Activated CD4-positive, alpha-beta T cell treated with anti-CD3 and anti-CD28 coated beads, Interleukin-2, amount 50 U/mL, for 24 hours (primary cell): ENCODE results near the gene INTS14.
"Not testable (repeated sequence)": the region's sequence is repeated elsewhere in the genome, so short reads cannot be mapped to it uniquely, and the experiment has no call there.

Experiments used
- DNase-seq, 2 donors: peaks; one replicate each; pipeline ENCODE4 v3.0.0-alpha.2; 2020; ENCODE audit warnings: low read depth in 1 of 2, low spot score in 1 of 2

The INTS14 gene

DNA sequence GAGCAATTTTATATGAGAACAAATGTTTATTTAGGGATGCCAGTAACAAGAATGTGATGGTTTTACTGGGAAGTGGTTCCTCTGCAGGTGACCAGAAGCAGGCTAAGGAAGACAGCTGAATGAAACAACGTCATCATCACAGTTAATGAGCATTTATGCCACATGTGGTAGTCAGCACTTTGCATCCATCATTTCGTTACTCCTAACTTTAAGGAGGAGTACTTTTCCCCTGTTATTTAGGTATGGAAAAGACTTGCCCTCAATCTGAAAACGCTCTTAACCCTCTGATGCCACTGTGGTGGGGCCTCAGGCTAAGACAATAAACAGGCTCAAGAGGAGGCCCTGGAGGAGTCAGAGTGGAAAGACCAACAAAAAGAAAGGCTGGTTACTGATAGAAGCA lies 31.2 kb downstream of the INTS14 start:
- no peak for DNase-seq

DNA sequence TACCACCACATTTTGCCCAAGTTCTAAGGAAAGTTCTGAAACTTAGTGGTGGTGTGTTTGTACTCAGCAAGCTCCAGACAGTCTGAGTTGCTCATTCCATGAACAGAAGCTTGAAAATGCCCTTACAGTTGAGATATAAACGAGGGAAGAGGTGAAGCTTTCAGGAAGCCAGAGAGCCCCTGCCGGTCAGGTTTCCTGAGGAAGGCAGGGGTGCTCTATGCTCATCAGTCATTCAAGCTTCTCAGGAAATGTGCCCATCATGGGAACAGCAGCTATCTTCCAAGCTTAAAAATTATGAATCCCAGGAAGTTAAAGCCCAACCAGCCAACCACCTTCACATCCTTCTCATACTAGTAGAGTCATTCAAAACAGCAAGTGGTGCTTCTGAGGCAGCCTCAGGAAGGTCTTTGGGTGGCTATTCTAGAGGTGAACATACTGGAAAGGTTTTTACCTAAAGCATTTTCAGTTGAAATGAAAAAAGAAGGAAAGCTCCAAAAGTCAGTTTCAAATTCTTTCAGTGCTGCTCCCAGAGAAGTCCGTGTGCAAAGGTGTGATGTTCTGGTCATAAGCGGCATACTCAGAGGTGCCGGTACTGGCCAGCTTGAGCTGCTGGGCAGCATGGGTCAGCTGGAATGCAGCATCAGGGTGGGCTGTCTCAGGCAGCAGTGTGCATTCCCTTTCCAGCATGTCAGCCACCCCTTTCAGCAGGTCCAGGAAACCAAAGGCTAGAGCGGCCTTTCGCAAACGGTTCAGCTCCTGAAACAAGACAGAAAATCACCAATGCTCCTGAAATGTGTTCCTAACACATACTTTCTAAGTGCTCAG lies 31.8 kb downstream of the INTS14 start:
- no peak for DNase-seq

DNA sequence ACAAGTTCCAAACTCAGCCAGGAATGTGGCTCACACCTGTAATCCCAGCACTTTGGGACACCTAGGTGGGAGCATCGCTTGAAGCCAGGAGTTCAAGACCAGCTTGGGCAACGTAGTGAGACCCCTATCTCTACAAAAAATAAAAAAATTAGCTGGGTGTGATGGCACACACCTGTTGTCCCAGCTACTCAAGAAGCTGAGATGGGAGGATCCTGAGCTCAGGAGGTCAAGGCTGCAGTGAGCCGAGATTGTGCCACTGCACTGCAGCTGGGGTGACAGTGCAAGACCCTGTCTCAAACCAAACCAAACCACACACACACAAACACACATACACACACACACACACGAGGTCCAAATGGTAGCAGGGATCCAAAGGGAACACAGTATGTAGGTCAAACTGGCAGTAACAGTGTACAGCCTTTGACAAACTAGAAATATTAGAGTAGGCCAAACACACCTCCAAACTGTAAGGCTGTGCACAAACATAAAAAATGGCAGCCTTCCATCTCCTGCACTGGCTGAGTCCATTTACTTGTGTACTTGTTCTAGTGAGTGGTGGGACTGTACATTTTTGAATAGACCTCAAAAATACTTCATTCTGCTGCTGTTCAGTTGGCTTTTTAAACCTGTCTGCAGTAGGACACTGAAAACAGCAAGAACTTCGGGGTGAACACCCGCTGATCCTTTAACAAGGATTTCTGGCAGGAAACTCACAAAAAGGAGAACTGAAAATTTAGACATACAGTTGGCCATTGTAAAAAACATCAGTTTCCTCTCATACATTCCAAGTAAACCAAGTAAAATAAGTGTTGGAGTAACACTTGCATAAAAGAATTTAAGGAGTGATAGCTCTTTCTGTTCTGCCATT lies 33.6 kb downstream of the INTS14 start:
- DNase-seq: no peak

DNA sequence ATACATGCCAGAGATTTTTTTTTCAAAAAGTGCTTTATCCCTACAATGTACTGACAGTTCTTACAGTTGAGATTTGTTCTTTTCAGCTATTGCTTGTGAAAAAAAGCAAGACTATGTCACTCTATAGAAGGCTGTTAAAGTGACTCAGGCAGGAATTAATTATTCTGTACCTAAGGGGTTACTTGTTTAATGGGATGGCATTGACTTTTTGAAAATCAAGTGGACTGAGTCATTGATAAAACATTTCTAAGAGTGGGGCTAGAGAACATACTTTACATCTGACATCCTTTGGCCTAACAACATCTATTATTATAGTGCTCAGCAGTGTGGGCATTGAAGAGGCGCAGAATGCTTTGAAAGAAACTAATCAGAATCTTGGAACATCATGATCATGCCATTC lies 34.3 kb downstream of the INTS14 start:
- no peak for DNase-seq

DNA sequence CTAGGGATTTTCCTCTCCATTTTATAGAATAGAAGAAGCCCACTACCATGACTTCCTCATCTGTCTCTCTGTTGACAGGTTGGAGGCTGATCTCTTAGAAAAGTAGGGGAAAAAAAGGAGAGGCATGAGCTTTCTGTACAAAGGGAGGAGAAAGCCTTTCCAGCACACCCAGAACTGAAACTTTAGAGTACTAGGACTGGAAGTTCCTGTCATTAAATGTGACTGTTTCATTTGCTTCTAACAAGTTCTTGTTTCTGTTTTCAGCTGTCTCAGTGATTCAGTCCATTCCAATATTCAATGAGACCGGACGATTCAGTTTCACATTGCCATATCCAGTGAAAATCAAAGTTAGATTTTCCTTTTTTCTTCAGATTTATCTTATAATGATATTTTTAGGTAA lies 39.0 kb downstream of the INTS14 start:
- DNase-seq: no peak

DNA sequence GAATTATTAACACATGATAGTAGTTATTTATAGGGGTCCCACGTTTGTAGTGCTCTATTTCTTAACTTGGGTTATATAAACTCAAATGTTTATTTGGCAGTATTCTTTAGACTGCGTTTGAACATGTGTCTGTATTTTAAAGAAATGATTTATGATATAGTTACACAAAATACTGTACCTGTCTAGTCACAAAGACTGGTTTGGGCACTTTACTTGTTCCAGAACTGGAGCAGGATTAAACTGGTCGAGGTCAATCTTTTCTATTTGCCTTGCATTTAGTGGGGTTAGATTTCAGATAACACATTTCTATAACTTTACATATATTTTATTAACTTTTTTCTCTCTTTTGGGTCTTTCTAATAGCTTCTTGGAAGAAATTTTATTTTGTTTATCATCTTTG lies 41.2 kb downstream of the INTS14 start:
- DNase-seq: no peak

DNA sequence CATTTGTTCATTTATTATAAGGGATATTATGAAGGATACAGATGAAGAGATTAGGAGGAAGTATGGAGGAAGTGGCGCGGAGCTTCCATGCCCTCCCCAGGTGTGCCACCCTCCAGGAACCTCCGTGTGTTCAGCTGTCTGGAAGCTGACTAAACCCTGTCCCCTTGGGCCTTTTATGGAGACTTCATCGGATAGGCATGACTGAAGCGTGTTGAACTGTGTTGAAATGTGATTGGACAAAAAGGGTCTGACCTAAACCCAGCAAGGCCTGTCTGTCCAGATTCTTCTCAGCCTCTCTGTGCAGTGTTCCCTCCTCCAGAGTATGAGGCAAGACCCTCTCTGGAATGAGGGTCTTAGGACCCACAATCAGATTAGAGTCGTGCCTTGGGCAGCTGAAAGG lies 49.0 kb downstream of the INTS14 start:
- DNase-seq: no peak

DNA sequence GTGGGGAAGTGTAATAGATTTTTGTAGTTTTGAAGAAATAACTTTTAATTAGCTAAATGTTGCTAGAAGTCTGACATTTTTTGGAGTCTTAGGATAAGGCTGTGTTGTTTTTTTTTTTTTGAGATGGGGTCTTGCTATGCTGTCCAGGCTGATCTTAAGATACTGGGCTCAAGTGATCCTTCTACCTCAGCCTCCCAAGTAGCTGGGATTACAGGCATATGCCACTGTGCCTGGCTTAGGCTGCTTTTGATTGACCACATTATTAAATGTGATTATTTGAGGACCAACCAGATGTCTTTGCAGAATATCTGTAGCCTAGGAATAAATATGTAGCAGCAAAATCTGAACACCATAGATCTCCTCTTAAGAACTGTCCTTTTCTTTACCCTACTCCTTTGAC lies 51.0 kb downstream of the INTS14 start:
- DNase-seq: no peak

DNA sequence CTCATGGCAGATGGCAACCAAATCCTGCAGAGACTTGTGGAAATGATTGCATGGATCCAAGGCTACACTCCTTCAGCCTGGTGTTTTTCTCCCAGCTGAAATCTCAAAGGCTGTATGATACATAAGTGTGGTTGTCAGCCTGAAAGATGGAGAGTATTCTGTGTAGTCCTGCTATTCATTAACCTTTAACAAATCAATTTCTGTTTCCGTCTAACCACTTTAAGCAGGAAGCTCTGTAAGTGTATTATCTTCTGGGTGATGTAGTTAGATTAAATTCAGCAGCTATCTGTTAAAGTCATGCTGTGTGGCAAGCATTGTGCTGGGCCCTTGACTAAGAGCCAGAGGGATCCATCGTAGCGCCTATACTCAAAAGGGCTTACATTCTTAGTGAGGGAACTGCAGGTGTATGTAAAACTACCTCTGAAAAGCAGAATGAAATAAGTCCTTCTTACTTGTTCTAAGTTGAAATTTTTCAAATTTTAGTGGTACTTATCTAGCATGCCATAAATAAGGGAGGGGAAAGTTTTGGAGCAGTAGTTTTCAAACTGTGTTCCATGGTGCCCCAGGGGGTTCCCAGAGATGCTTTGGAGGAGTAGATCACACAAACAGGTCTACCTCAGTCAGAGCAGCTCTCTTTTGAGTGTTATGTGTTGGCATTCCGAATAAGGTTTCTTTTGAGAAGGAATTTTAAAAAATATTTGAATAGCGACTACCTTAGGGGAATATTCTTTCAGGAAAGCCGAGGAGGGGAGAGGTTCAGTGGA lies 51.8 kb downstream of the INTS14 start:
- DNase-seq: no peak

DNA sequence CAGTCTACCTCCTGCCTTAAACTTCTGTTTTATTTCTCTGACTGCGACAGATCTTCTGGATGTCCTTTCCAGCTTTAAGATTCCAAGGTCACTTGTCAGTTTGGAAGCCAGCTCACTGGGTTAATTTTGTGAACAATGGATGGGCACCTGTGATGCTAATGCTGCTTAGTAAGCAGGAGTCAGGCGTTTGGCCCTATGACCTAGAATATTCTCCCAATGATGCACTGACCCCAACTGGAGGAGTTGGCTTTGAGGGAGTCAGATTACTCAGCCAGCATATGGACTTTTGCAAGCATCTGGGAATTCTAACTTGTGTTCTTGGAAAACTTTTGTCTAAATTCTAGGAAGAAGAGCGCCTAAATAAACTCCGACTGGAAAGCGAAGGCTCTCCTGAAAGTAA lies 52.6 kb downstream of the INTS14 start:
- DNase-seq: no peak

DNA sequence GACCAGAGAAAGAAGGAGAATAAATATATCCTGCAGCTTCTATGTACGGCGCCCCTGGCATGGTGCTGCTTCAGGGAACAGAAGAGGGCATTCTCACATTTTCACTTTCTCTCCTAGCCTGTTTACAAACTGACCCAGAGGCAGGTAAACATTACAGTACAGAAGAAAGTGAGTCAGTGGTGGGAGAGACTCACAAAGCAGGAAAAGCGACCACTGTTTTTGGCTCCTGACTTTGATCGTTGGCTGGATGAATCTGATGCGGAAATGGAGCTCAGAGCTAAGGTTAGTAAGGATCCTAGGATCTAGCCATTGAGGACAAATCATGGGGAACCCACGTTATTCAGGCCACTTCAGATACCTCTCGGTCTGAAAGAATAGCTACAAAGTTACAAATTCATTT lies 54.3 kb downstream of the INTS14 start:
- no peak for DNase-seq

DNA sequence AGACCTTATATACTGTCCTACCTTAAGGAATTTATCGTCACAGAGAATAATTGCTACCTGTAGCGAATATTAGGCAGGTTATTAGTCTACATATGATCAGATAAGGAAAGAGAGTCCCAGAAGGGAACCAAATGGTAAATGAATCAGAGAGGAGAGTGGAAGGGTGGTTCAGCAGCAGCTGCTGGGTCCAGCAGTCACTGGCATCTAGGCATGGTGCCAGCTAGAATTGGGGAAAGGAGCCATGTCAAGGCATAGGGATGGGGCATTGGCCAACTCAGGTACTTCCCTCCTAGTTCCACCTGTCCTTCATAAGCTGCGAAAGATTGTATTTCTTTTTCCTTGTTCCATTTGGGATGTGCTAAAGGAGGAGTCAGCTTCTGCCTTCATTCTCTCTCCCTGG lies 57.2 kb downstream of the INTS14 start:
- DNase-seq: no peak

DNA sequence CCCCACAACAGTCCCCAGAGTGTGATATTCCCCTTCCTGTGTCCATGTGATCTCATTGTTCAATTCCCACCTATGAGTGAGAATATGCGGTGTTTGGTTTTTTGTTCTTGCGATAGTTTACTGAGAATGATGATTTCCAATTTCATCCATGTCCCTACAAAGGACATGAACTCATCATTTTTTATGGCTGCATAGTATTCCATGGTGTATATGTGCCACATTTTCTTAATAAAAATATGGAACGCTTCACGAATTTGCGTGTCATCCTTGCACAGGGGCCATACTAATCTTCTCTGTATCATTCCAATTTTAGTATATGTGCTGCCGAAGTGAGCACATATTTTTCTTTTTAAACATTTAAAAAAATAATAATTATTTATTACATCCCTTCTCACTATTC lies 58.1 kb downstream of the INTS14 start:
- not testable (repeated sequence) for DNase-seq

DNA sequence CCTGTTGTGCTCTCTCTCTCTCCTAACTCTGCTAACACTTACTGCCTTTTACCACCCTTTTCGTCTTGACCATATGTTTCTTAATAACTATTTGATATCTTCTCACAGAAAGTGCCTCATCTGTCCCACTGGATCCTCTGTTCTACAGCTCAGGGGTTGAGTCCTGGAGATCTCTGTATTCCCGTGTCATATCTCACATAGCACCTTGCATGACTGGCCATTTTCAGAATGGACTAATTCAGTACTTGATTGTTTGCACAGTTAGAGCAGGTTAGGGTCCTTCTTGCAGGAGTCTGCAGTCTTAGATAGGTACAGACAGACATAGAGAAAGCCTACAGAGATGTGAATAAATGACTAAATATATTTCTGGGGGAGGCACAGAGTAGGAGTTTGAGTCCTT lies 59.7 kb downstream of the INTS14 start:
- DNase-seq: no peak

DNA sequence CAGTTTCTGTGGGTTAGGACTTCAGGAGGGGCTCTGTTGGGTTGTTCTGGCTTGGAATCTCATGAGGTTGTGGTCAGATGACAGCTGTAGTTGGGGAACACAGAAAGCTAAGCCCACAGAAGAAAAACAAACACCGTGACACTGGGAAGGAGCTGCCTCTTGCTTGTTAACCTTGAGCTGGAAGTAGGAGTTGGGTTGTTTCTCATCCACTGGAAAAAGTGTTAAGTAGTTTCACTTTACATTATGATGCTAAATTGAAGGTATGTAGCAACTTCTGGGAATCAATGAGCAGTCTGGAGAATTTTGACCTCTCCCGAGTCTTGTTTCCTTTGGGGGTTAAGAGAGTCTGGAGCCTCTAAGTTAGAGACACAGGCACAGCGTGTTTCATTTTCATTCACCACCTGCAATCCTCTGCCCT lies 60.2 kb downstream of the INTS14 start:
- no peak for DNase-seq

DNA sequence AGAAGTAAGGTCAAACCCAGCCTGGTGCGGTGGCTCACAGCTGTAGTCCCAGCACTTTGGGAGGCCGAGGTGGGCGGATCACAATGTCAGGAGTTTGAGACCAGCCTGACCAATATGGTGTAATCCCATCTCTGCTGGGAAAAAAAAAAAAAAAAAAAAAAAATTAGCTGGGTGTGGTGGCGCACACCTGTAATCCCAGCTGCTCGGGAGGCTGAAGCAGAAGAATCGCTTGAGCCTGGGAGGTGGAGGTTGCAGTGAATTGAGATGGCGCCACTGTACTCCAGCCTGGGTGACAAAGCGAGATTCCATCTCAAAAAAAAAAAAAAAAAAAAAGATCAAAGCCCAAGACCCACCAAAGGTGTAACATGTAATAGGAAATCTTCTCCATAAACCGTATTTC lies 61.6 kb downstream of the INTS14 start:
- not testable (repeated sequence) for DNase-seq

DNA sequence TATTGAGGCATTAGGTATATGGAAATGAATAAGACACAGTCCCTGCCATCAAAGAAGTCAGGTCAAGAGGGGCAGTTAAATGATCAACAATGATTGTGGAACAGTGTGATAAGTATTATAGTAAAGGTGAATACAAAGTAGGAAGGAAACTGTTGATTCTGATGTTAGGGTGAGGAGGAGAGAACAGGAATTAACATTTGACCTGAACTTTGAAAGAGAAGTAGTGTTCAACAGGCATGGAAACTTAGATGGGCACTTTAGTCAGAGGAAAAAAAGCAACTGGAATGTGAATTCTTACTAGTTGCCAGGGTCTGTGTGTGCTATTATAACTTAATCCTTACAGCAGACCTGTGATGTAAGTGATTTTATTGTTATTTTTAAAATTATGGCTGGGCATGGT lies 63.1 kb downstream of the INTS14 start:
- DNase-seq: no peak

DNA sequence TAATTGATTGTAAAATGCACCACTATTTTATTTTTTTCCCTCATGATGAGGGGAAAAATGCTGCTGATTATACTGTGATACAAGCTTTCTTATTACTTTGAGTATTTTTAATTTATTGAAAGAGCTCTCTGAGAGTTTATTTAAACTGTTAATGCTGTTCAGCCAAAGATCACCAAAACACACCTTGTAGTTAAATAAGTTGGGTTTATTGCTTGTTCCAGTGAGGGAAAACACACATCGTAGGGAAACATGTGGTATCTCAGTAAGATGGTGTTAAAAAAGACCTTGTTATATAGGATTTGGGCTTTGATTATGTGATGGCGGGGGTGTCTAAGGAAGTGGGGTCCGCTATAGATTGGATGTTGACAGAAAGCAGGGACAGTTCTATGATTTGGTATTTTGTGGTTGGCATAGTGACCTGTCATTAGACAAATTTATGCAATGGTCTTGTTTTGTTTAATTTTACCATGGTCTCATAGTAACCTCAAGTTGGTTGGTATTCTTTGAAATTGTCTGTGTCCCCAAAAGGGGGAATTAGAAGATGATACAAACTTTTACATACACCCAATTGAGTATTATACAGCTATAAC lies 69.6 kb downstream of the INTS14 start:
- DNase-seq: no peak

DNA sequence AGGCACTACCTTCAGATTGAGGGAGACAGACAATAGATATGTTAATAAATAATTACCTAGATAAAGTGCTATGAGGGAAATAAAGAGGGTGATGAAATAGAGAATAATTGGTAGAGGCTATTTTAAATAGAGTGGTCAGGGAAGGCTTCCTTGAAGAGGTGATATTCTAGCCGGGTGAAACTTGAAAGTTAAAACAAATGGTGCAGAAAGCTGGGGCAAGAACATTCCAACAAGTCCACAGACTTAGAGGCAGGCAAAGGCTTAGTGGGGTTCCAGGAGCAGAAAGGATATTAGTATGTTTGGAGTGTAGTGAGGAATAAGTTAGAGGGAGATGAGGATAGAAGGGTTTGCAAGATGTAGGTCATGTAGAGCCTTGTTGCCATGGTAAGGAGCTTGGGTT lies 70.6 kb downstream of the INTS14 start:
- DNase-seq: no peak

DNA sequence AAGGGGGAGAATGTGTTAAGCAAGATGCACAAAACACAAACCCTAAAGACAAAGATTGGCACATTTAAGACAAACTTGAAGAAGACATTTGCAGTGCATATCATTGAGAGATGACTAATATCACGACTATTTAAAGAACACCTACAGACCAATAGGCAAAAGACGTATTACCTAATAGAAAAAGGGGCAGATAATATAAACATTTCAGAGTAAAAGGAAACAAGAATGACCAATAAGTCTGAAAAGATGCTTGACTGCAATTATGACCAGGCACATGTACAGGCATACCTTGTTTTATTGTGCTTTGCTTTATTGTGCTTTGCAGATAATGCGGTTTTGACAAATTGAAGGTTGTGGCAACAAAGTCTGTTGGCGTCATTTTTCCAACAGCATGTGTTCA lies 75.7 kb downstream of the INTS14 start:
- DNase-seq: no peak

DNA sequence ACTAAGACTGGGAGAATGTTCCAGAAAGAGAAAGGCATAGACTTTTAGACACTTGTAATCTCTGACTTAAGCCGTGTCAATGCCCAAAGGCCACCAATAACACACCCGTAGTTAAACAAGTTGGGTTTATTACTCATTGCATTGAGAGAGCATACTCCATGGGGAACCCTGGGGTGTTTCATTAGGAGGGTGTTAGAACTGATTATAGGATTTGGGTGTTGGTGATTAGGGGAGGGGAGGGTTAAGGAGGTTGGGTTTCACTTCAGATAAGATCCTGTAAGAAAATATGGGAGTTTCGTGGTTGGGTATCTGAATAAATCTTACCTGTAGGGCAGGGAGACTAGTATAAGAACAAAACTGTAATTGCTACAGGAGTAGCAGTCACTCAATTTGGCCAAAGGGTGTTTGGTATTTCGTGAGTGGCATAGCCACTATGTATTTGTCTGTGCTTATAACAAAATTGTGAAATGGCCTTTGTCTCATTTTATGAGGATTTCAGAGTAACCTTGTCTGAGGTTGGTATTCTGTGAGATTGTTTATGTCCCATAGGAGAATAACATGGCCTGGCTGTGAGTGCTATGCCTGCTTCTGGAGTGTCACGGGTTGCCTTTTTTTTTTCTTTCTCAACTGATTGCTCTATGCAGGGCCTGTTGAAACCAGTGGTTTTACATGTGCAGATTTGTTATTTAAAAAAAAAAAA lies 77.7 kb downstream of the INTS14 start:
- DNase-seq: no peak
